Activated CD4-positive, alpha-beta T cell treated with anti-CD3 and anti-CD28 coated beads for 36 hours (primary cell): ENCODE measurements around the gene CLCN6. TPM values are rescaled to one million over a fixed set of nuclear protein-coding genes. Genes with fewer than 3 reads are reported as not detected.

Source experiments
- ATAC-seq: fragments of 200-7000 bp; cut with Tn5 transposase; one replicate; pipeline ENCODE4 v1.10.0; 2021; ENCODE audit warnings: mild to moderate bottlenecking, moderate library complexity
- CTCF ChIA-PET: fragments of 350-600 bp; sonication (Branson Sonifier 250); formaldehyde crosslinking; loops from one replicate; lab custom pipeline; 2021; ENCODE audit warnings: antibody characterized with exemption; lab: Charles Lee
- POLR2A ChIA-PET: fragments of 350-600 bp; sonication (Branson Sonifier 250); formaldehyde crosslinking; loops from one replicate; lab custom pipeline; 2021; ENCODE audit warnings: antibody characterized with exemption, inconsistent platforms; lab: Charles Lee
- DNase-seq: peaks from one replicate; pipeline ENCODE4 v3.0.0-alpha.2; 2020
- H3K27ac Mint-ChIP-seq: one replicate; pipeline ENCODE4 v1.8.0; 2021; ENCODE audit warnings: mixed read lengths
- H3K27me3 Mint-ChIP-seq: one replicate; pipeline ENCODE4 v1.8.0; 2021; ENCODE audit warnings: mixed read lengths
- H3K36me3 Mint-ChIP-seq: one replicate; pipeline ENCODE4 v1.8.0; 2021; ENCODE audit warnings: low read depth, mixed read lengths
- H3K4me1 Mint-ChIP-seq: one replicate; pipeline ENCODE4 v1.8.0; 2021; ENCODE audit warnings: mixed read lengths
- H3K4me3 Mint-ChIP-seq: one replicate; pipeline ENCODE4 v1.8.0; 2021; ENCODE audit warnings: mild to moderate bottlenecking, moderate library complexity, mixed read lengths
- H3K9me3 Mint-ChIP-seq: one replicate; pipeline ENCODE4 v1.8.0; 2021; ENCODE audit warnings: low read depth, mixed read lengths
- intact Hi-C, 2 experiments: fragments of 100-400 bp; cut with DNase I in 1 of 2; cut with micrococcal nuclease in 1 of 2; formaldehyde crosslinking; loops; one replicate each; pipeline versions ENCODE4 v1.14.2 to v1.15.1; 2022 to 2024; cut with DNase I, micrococcal nuclease
- total RNA-seq, 2 experiments: library from RNA; stranded (reverse); gene quantifications; one replicate each; pipeline ENCODE4 v1.2.3, GENCODE V29; 2021

CLCN6 gene
- total RNA-seq, 2 experiments from 2014 or later = 9.4 to 9.5 TPM

DNA sequence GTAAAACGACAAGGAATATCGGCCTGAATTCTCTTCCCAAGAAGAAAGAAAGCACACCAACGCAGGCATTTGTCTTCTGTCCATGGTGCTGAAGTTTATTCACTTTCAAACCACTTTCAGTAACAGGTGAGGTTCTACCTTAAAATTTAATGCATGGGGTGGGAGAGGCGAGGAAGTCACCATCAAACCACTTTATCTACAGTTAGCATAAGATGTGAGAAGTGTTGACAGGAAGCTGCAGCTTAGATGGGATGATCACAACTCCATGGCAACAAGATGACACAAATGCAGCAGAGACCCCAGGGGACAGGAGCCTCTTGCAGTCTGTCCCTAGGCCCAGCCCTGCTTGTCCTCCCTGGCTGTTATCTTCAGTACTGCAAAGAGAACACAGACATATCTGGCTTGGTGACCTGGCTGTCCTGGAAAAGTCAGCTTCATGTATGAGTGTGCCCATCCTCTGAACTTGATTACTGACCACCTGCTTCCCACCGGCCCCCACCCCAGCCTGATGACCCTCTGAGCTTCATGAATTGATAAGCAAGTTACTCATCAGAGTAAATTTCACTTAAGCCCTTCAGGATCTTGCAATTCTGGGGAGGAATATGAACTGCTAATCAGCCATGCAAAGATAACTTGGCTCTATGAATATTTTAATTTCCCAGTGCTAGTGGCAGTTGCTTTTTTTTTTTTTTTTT is 39.8 kb downstream of the CLCN6 start:
- ChIA-PET CTCF (interaction anchor here (0.5 to 0.7 kb wide), 4 partner anchors 11 to 693 kb away, joined by 3 to 4 read pairs (median 4); partner anchors contain the start of gene AGTRAP), POLR2A (no interaction called here)
- DNase-seq (no peak), ATAC-seq (no peak)
- Mint-ChIP-seq H3K4me3 (no peak overlapping the region), H3K4me1 (no peaks in the 10 kb centered on the region), H3K36me3 (peaks cover 16% of the 10 kb centered on the region), H3K9me3 (no peaks in the 10 kb centered on the region), H3K27ac (no peak overlapping the region), H3K27me3 (no peaks in the 10 kb centered on the region)
- intact Hi-C loops = no loop called here

DNA sequence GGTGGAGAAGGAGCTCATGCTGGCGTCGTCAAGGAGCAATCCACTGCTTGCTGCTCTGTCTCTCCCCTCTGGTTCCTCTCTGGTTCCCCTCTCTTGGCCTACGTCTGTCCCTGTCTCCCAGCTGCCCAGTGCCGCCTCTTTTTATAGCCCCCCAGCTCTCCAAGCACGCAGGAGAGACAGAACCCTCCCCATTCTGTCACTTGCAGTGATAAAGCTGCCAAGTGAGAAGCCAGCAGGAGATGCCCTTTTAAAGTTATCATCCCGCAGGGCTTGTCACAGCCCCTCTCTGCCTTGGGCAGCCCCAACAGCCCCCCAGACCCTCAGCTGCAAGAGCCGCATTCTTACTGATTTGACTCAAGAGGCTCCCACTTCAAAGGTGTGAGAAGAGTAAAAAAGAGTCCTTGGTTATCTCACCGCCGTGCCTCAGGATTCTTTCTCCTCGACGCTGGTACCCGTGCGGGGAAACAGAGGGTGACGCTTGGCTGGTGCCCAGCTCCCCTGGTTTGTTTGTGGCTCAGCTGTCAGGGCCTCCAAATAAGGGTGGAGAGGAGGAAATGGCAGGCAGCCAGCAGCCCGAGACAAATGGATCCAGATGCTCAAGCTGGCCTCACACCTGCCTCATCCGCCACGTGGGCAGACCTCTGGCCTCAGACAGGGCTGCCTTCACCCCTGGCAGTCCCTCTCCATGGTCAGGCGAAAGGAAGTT is 41.8 kb downstream of the CLCN6 start, which contains the start of gene NPPA:
Gene NPPA, minus strand, starts transcription at position 117 of the 706 bp plus-strand sequence. Its CDS starts 99 bp downstream, at position 18.
- ChIA-PET POLR2A (interaction anchor here (0.7 kb wide), 1 partner anchor 271 kb away, joined by 3 read pairs; no protein-coding TSS in a partner anchor), CTCF (interaction anchor here (0.7 to 0.8 kb wide), 2 partner anchors 10 to 250 kb away, joined by 3 read pairs; no protein-coding TSS in a partner anchor)
- H3K27ac Mint-ChIP-seq = no peak within 1 kb of the TSS
- intact Hi-C loops = no loop called here
- no peak for ATAC-seq
- H3K9me3 Mint-ChIP-seq = no peaks in the 10 kb centered on the region
- peaks cover 10% of the 10 kb centered on the region for H3K36me3 Mint-ChIP-seq
- DNase-seq = no peak
- no peak within 1 kb of the TSS for H3K4me3 Mint-ChIP-seq
- H3K4me1 Mint-ChIP-seq = no peaks in the 10 kb centered on the region
- peaks cover 7% of the 10 kb centered on the region for H3K27me3 Mint-ChIP-seq

DNA sequence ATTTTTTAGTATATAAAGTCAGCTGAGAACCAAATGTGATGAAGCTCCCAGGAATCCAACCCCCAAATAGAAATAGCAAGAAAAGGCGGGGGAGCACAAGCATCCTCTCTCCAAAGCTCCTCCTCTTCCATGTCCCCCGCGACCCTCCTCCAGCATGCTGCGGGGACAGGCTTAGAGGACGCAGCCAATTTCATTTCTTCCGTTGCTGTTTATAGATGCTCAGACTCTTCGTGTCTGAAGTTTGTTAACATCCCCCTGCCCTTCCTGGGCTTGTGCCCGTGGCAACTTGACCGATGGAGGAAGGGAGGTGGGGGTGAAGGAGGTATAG is 42.3 kb downstream of the CLCN6 start:
- ChIA-PET POLR2A (no interaction called here), CTCF (interaction anchor here (0.8 kb wide), 1 partner anchor 10 kb away, joined by 3 read pairs; no protein-coding TSS in a partner anchor)
- no peak for ATAC-seq

DNA sequence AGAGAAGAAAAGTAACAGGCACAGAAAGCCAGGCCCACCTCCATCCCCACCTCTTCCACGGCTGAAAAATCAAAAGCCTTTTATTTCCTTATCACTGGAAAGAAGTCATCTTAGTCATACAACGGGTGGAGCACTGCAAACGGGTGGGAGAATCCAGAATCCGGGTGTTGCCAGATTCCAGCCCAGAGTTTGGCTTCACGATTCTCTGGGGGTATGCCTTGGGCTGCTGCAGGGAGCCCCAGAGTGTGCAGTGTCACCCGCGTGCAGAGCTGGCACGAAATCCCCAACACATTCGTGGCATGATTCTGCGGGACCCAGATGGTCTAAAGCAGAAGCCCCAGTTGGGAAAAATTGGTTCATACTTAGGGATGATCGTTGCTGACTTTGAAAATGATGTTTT is 44.2 kb downstream of the CLCN6 start:
- Mint-ChIP-seq H3K27me3 (peaks cover 18% of the 10 kb centered on the region), H3K27ac (no peak overlapping the region), H3K4me1 (no peaks in the 10 kb centered on the region), H3K9me3 (no peaks in the 10 kb centered on the region), H3K4me3 (no peak overlapping the region), H3K36me3 (no peaks in the 10 kb centered on the region)
- ChIA-PET POLR2A (no interaction called here), CTCF (interaction anchor here (0.6 kb wide), 1 partner anchor 39 kb away, joined by 4 read pairs; no protein-coding TSS in a partner anchor)
- no peak for ATAC-seq
- intact Hi-C loops = no loop called here
- DNase-seq = no peak

More for the DNA sequence above, 42.3 kb downstream of the CLCN6 start:
- H3K9me3 Mint-ChIP-seq = no peaks in the 10 kb centered on the region
- H3K4me3 Mint-ChIP-seq = no peak overlapping the region
- DNase-seq = no peak
- peaks cover 10% of the 10 kb centered on the region for H3K36me3 Mint-ChIP-seq
- peaks cover 11% of the 10 kb centered on the region for H3K27me3 Mint-ChIP-seq
- H3K27ac Mint-ChIP-seq = no peak overlapping the region
- no peaks in the 10 kb centered on the region for H3K4me1 Mint-ChIP-seq
- intact Hi-C loops = no loop called here

DNA sequence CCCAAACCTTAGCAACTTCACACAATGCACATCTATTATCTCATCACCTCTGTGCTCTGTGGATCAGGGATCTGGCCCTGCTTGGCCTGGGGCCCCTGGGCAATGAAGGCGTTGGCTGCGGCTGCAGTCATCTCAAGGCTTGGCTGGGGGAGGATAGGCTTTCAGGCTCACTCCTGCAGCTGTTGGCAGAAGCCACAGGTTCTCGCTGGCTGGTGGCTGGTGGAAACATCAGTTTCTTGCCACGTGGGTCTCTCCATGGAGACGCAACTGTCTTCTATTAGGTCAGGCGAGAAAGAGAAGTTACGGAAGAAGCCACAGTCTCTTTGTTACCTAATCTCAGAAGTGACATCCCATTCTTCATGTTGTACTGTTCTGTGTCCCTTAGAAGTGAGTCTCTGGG is 45.2 kb downstream of the CLCN6 start:
- Mint-ChIP-seq H3K27ac (no peak overlapping the region), H3K9me3 (no peaks in the 10 kb centered on the region), H3K36me3 (no peaks in the 10 kb centered on the region), H3K4me1 (no peaks in the 10 kb centered on the region), H3K4me3 (no peak overlapping the region), H3K27me3 (peaks cover 18% of the 10 kb centered on the region)
- ChIA-PET POLR2A (interaction anchor here (0.6 kb wide), 1 partner anchor 73 kb away, joined by 3 read pairs; no protein-coding TSS in a partner anchor), CTCF (interaction anchor here (0.6 to 1.8 kb wide), 2 partner anchors 13 to 365 kb away, joined by 3 to 4 read pairs; no protein-coding TSS in a partner anchor)
- ATAC-seq (no peak), DNase-seq (no peak)
- intact Hi-C loops = no loop called here

DNA sequence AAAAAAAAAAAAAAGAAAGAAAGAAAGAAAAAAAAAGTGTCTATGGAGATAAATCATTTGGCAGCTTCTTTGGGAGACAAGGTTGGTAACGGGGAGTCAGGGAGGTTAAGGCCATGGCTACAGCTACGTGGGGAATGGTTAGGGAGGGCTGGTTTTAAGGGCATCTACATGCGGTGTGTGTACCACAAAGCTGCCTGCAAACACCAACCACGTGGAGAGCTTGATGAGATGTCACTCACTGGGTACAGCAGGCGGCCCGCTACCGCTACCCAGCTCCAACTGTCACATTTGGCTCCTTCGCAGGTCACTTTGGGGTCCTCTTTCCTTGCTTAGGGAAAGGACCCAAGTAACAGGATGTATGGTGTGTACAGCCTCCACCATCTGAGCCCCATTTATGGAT is 48.5 kb downstream of the CLCN6 start:
- POLR2A ChIA-PET = interaction anchor here (1.5 kb wide), 1 partner anchor 54 kb away, joined by 7 read pairs; no protein-coding TSS in a partner anchor
- H3K4me3 Mint-ChIP-seq = no peak overlapping the region
- DNase-seq = no peak
- no peaks in the 10 kb centered on the region for H3K9me3 Mint-ChIP-seq
- peaks cover 34% of the 10 kb centered on the region for H3K27me3 Mint-ChIP-seq
- no peaks in the 10 kb centered on the region for H3K36me3 Mint-ChIP-seq
- CTCF ChIA-PET = interaction anchor here (0.6 kb wide), 1 partner anchor 1499 kb away, joined by 3 read pairs; no protein-coding TSS in a partner anchor
- intact Hi-C loops = no loop called here
- ATAC-seq = no peak
- H3K4me1 Mint-ChIP-seq = no peaks in the 10 kb centered on the region
- H3K27ac Mint-ChIP-seq = no peak overlapping the region

DNA sequence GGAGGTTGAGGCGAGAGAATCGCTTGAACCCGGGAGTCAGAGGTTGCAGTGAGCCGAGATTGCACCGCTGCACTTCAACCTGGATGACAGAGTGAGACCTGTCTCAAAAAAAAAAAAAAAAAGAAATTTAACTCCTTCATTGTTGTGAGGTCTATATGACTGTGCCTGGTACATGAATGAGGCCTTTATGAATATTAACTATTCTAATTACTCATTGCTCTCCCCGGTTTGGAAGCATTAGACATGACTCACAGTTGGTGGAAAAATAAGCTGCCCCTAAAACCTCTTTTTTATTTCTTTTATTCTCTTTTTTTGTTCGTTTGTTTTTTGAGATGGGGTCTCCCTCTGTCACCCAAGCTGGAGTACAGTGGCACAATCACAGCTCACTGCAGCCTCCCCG is 49.4 kb downstream of the CLCN6 start:
- no peaks in the 10 kb centered on the region for H3K36me3 Mint-ChIP-seq
- peaks cover 43% of the 10 kb centered on the region for H3K27me3 Mint-ChIP-seq
- ChIA-PET CTCF (no interaction called here), POLR2A (interaction anchor here (0.6 to 1.5 kb wide), 2 partner anchors 50 to 53 kb away, joined by 3 to 7 read pairs; partner anchors contain the start of genes CLCN6 and MTHFR)
- ATAC-seq (peak; percentile 64), DNase-seq (no peak)
- no peak overlapping the region for H3K27ac Mint-ChIP-seq
- no peaks in the 10 kb centered on the region for H3K4me1 Mint-ChIP-seq
- H3K4me3 Mint-ChIP-seq = no peak overlapping the region
- intact Hi-C loops = no loop called here
- no peaks in the 10 kb centered on the region for H3K9me3 Mint-ChIP-seq

DNA sequence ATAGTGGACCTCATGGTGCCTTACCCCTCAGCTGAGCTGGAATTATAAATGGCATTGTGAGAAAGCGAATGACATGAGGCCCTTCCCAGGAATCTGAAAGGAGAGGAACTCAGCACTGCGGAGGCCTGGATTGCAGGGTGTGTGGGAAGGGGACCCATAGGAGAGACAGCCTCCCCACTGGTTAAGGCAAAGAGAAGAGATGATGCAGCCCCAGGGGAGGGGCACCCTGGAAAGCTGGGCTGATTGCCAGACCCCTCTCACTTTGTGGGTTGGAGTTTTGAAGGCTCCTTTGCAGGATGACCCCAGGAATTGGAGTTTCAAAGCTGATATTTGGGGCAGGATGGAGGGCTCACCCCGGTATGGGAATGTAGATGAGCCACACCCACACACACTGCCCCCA is 50.7 kb downstream of the CLCN6 start:
- ATAC-seq = no peak
- H3K4me1 Mint-ChIP-seq = no peaks in the 10 kb centered on the region
- ChIA-PET CTCF (interaction anchor here (0.7 to 1.0 kb wide), 2 partner anchors 11 to 23 kb away, joined by 3 to 4 read pairs; no protein-coding TSS in a partner anchor), POLR2A (no interaction called here)
- H3K27ac Mint-ChIP-seq = no peak overlapping the region
- no peak overlapping the region for H3K4me3 Mint-ChIP-seq
- intact Hi-C loops = no loop called here
- no peaks in the 10 kb centered on the region for H3K9me3 Mint-ChIP-seq
- H3K36me3 Mint-ChIP-seq = no peaks in the 10 kb centered on the region
- peaks cover 50% of the 10 kb centered on the region for H3K27me3 Mint-ChIP-seq
- DNase-seq = no peak

DNA sequence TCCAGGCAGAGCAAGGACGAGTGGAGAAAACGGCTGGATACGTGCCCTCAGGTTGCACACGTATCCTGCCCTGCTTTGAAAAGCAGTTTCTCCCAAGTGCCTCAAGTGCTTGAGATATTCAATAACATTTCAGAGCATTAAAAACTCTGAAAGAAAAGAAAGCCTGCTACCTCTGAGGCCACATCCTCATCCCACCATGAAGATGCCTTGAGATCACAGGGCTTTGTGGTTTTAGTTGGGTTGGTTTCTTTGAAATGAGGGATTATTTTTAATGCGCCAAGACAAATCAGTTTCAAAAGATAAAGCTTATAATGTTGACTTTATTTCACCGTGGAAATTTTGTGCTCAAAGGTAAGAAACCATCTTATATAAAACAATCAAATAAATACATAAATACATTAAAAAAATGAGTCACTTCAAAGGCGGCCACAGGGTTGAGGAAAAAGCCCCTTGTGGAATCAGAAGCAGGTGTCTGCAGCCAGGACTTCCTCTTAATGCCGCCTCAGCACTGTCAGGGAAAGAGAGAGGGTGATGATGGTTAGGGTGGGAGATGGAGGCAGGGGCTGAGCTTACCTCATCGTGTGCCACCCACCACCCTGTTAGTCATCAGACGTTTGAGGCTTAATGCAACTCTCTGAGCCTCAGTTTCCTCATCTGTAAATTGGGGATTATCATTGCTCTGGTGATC is 51.3 kb downstream of the CLCN6 start:
- intact Hi-C loops = no loop called here
- CTCF ChIA-PET = interaction anchor here (0.7 to 1.0 kb wide), 3 partner anchors 10 to 23 kb away, joined by 3 to 4 read pairs (median 4); no protein-coding TSS in a partner anchor
- H3K27ac Mint-ChIP-seq = no peak overlapping the region
- H3K27me3 Mint-ChIP-seq = peaks cover 52% of the 10 kb centered on the region
- ATAC-seq = no peak
- no peaks in the 10 kb centered on the region for H3K36me3 Mint-ChIP-seq
- H3K9me3 Mint-ChIP-seq = no peaks in the 10 kb centered on the region
- DNase-seq = no peak
- POLR2A ChIA-PET = no interaction called here
- no peak overlapping the region for H3K4me3 Mint-ChIP-seq
- no peaks in the 10 kb centered on the region for H3K4me1 Mint-ChIP-seq

DNA sequence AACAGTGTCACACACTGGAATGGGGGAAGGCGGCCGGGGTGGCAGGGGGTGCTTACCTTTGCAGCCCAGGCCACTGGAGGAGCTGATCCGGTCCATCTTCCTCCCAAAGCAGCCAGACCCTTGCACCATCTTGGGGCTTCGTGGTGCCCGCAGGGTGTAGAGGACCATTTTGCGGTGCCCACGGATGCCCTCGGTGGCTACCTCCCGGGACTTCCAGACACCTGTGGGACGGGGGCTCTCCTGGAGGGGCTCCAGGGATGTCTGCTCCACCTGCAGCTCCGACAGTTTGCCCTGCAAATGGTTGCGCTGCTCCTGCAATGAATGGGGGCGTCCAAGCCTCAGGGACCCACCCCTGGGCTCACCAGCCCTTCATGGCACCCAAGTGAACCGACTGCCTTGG is 52.2 kb downstream of the CLCN6 start:
- Mint-ChIP-seq H3K27me3 (peaks cover 51% of the 10 kb centered on the region), H3K27ac (no peak overlapping the region), H3K4me1 (no peaks in the 10 kb centered on the region), H3K36me3 (no peaks in the 10 kb centered on the region), H3K9me3 (no peaks in the 10 kb centered on the region), H3K4me3 (no peak overlapping the region)
- ATAC-seq = no peak
- DNase-seq = no peak
- intact Hi-C loops = no loop called here
- CTCF ChIA-PET = no interaction called here
- POLR2A ChIA-PET = no interaction called here

DNA sequence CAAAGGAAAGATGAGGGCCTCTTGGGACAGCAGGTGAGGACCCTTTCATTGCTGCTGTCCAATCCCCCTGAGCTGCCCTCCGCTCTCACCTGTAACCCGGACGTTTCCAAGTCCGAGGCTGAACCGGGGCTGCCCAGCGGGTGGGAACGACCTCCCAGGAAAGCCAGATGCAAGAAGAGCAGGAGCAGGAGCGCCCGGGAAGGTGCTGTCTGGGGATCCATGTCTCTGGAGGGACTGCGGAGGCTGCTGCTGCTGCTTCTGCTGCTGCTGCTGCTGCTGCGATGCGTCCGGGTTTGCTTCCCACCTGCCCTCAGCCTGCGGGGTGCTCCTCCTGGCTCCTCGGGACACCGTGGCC is 52.6 kb downstream of the CLCN6 start, which contains the start of gene NPPB:
Gene NPPB, minus strand, starts transcription at position 333 of the 355 bp plus-strand sequence. Its CDS starts 112 bp downstream, at position 221.
- H3K27me3 Mint-ChIP-seq = peaks cover 48% of the 10 kb centered on the region
- DNase-seq (no peak), ATAC-seq (no peak)
- no peak within 1 kb of the TSS for H3K4me3 Mint-ChIP-seq
- no peak within 1 kb of the TSS for H3K27ac Mint-ChIP-seq
- ChIA-PET CTCF (interaction anchor here (0.6 kb wide), 1 partner anchor 48 kb away, joined by 3 read pairs; no protein-coding TSS in a partner anchor), POLR2A (no interaction called here)
- no peaks in the 10 kb centered on the region for H3K4me1 Mint-ChIP-seq
- H3K36me3 Mint-ChIP-seq = no peaks in the 10 kb centered on the region
- no peaks in the 10 kb centered on the region for H3K9me3 Mint-ChIP-seq
- intact Hi-C loops = no loop called here
